Stimulated activated CD8-positive, alpha-beta memory T cell treated with anti-CD3 and anti-CD28 coated beads, Interleukin-15, amount 100 ng/mL, for 48 hours (primary cell): ENCODE results near the gene TUBB4B.
"Not testable (repeated sequence)": the region's sequence is repeated elsewhere in the genome, so short reads cannot be mapped to it uniquely, and the experiment has no call there.

Experiments used
- DNase-seq, 2 donors: peaks; one replicate each; pipeline ENCODE4 v3.0.0-alpha.2; 2020; ENCODE audit warnings: low read depth in 2 of 2

The TUBB4B gene

DNA sequence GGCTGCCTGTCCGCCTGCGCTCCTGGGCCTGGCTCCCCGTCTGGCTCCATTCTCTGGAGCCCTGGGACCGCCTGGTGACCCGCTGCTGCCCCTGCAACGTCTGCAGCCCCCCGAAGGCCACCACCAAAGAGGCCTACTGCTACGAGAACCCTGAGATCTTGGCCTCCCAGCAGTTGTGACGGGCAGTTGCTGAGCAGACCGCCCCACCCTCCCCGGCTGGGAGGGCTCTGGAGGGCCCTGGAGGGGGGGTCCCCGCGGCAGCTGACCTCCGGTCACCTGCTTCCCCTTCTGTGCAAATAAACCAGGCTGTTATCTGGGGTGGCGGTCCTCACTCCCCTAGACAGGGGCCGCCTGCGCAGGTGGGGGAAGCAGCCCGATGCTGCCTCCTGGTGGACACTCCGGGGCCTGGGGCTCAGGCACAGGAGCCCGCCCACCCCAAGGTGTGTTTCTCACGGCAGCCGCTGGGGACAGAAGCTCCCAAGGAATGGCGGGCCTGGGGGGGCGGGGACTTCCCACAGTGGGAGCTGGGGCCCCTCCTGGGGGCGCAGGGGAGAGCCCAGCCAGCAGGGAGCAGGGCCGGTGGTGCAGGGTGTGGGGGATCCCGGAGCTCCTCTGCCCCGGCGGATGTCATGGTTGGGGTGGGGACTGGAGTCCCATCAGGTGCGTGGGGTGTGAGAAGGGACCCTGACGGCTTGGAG, 4.7 kb upstream of the TUBB4B start:
- DNase-seq: peak; percentile 82 to 86

DNA sequence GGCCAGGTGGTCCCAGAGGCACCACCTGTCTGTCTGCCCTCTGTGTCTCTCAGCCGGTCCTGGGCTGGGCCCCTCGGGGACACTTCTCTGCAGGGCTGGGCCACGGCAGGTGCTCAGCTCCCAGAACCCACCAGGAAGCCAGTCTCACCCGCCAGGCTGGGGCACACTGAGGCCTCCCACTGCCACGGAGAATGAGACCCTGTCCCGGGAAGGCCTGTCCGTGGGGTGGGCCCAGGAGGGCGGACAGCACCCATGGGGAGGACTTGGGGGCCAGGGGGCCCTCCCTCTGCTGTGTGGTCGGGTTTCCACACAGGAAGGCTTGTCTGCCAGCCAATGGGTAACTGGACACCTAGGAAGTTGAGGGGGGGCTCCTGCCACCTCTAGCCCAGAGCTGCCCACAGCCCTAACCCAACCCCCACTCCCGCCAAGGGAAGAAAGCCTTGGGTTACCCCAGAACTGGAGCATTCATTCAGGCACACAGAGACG, 4.1 kb upstream of the TUBB4B start:
- no peak for DNase-seq

DNA sequence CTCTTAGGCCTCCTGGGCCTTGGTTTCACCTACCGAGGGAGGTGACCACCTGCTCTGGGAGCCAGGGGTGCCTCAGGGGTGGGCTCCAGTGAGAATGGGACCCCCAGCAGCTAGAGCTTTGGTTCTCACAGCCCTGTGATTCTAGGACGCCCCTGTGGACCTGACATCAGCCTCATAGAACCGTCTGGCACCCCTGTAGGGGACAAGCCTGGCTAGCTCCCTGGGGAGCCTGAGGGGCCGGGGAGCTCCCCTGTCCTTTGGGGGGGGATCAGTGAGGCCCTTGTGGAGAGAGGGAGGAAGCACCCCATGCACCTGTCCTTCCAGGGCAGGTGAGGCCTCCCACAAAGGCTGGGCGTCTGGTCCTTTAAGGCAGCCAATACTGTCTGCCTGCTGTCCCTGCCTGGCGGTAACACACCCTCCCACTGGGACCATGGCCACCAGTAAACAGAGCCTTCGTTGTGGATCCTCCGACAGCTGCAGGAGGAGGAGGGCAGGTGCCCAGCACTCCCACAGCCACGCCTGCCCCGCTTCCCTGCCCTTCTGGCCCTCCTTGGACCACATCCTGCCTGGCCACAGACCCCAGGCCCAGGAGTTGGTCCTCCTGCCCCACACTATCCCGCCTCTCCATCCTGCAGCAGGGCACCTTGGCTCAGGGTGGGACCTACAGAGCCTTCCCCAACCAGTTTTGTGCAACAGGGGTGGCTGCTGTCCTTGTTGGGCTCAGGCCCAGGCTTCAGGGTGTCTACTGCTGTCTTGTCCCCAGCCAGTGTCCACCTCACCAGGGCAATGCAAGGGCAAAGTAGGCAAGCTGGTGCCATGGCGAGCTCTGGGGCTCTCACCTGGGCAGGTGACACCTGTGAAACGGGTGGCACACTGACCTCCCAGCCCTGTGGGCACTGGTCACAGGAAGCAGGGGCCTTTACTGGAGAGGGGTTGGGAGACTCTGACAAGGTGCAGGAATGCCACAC, 3.0 kb upstream of the TUBB4B start:
- no peak for DNase-seq

DNA sequence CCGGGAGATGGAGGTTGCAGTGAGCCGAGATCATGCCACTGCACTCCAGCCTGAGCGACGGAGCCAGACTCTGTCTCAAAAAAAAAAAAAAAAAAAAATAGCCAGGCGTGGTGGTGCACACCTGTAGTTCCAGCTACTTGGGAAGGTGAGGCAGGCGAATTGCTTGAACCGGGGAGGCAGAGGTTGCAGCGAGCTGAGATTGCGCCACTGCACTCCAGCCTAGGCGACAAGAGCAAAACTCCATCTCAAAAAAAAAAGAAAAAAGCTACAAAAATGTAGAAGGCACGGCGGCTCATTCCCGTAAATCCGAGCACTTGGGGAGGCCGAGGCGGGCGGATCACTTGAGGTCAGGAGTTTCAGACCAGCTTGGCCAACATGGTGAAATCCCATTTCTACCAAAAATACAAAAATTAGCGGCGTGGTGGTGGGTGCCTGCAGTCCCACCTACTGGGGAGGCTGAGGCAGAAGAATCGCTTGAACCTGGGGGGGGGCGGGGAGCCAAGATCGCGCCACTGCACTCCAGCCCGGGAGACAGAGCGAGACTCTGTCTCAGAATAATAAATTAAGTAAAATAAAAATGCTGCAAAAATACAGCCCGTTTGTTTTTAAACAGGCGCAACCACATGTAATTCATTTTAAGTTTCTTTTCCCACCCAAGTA, 1.4 kb upstream of the TUBB4B start:
- not testable (repeated sequence) for DNase-seq

DNA sequence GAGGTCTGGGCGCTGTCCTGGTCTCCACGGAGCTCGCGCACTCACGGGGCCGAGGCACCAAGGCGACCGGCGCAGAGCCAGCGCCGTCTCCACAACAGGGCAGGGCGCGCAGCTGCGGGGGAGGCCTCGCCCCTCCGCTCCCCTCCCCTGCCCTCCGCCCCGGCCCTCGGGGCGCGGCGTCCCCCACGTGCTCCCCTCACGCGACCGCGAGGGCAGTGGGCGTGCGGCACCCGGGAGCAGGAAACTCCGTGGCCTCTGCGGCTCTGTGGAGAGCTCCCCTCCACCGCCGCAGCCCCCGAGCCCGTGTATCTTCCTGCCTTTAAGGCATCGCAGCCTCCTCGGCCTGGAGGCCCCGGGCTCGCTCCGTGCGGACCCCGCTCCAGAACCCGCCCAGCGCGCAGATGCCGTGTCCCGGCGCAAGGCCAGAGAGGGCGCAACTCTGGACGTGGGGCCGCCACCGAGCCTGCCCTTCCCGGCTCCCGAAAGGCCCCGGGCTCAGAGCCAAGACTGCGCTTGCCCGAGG, 708 bp upstream of the TUBB4B start:
- peak; percentile 61 to 65 for DNase-seq

DNA sequence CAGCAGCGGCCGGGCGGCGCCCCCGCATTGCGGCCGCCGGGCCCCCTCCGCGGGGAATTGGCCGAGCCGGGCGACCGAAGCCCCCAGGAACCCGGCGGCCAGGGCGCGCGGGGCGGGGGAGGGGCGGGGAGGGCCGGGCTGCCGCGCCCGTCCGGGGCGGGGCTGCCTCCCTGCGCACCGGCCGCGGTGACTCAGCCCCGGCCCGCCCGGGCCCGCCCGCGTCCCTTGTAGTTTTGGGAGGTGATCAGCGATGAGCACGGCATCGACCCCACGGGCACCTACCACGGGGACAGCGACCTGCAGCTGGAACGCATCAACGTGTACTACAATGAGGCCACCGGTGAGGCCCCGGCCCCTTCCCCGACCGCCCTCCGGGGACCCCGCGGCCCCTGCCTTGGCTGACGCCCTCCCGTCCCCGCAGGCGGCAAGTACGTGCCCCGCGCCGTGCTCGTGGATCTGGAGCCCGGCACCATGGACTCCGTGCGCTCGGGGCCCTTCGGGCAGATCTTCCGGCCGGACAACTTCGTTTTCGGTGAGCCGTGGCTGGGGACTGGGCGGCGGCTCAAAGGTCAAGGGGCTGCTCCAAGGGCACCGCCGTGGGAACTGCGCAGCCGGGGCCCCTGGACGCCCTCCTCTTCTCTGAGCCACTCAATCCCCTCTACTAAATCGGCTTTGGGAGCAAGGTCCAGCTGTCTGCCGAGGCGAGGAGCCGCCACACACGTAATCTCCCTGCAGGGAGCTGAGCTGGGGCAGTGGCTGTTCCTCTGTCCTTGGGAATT, 592 bp downstream of the TUBB4B start:
- peak; percentile 56 to 61 for DNase-seq

DNA sequence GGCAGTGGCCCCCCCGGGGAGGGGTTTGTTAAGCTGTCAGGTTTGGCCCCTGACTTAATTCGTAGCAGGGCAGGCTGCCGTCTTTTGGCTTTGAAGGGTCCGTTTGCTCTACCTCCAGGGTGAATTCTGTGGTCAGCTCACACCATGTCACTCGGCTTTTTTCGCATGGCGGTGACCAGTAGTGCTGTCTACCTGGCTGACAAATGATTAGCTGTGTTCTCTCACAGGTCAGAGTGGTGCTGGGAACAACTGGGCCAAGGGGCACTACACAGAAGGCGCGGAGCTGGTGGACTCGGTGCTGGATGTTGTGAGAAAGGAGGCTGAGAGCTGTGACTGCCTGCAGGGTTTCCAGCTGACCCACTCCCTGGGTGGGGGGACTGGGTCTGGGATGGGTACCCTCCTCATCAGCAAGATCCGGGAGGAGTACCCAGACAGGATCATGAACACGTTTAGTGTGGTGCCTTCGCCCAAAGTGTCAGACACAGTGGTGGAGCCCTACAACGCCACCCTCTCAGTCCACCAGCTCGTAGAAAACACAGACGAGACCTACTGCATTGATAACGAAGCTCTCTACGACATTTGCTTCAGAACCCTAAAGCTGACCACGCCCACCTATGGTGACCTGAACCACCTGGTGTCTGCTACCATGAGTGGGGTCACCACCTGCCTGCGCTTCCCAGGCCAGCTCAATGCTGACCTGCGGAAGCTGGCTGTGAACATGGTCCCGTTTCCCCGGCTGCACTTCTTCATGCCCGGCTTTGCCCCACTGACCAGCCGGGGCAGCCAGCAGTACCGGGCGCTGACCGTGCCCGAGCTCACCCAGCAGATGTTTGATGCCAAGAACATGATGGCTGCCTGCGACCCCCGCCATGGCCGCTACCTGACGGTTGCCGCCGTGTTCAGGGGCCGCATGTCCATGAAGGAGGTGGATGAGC, 1.4 kb downstream of the TUBB4B start:
- no peak for DNase-seq

DNA sequence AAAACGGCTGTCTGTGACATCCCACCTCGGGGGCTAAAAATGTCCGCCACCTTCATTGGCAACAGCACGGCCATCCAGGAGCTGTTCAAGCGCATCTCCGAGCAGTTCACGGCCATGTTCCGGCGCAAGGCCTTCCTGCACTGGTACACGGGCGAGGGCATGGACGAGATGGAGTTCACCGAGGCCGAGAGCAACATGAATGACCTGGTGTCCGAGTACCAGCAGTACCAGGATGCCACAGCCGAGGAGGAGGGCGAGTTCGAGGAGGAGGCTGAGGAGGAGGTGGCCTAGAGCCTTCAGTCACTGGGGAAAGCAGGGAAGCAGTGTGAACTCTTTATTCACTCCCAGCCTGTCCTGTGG, 2.2 kb downstream of the TUBB4B start:
- DNase-seq: not testable (repeated sequence)

DNA sequence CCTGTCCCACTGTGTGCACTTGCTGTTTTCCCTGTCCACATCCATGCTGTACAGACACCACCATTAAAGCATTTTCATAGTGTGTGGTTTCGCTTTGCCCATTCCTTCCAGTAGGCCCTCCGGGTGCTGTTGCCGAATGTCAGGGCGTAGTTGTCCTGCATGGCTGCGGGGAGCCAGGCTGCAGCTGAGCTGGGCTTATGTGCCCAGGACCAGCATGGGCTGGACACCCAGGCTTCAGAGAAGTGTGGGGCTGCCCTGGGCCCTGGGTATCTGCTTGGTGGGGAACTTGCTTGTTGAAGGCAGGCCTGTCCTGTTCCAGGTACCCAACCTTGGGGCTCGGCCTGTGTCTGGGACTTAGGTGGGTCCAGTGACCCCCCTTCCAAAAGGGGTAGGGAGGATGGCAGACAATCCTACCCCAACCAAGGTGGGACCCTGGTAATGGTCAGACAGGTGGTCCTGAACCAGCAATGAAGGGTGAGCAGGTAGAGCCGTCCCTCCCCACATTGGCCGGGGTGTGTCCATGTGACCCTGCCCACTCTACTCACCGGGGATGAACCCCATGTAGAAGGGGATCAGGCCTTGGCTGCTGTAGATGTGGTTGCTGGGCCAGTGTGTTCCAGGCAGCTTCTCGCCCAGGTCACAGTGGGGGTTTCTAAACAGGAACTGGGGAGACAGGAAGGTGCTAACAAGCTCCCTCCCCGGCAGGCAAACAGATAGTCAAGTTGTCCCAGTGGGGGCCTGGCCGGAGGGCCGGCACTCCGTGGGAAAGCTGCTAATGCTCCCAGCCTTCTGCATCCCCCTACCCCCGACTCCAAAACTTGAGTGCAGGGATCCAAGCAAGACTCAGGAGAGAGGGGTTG, 2.8 kb downstream of the TUBB4B start:
- DNase-seq: no peak

DNA sequence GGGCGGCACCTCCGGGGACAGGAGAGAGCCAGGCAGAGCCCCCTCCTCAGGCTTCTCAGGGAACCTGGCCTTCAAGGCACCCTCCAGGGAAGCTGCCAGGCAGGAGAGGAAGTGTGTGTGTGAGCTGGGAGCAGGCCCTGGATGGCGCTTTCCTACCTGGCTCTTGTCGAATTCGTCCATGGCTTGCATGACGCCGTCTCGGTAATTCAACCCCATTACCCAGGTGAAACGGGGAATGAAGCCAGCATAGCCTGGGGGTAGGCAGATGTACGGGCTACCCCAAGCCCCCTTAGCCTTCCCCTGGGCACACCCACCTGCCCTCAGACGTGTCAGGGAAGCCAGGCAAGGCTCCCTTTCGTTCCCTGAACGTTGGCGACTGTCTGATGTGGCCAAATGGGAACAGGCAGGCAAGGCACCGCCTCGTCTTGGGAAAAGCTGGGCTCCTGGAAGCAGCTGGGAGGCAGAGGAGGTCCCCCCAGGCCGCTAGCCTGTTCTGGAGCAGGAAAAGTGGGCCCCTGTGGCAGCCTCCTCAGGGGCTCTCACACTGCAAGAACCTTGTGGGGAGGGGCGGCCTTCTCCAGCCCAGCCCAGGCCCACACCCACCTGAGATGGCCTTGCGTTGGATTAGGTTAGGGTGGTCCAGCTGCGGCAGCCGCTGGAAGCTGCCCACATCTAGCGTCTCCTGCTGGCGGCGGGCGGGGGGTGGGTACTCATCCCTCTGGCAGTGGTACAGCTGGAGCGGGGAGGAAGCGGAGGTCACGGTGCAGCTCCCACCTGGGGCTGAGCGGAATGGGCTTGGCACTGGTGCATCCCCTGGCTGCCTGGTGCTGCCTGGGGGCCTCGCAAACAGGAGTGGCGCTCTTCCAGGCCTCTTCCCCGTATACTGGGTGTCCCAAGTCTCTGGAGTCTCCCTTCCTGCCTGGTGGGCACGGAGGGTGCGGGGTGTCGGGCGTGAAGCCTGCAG, 3.7 kb downstream of the TUBB4B start:
- DNase-seq: no peak

DNA sequence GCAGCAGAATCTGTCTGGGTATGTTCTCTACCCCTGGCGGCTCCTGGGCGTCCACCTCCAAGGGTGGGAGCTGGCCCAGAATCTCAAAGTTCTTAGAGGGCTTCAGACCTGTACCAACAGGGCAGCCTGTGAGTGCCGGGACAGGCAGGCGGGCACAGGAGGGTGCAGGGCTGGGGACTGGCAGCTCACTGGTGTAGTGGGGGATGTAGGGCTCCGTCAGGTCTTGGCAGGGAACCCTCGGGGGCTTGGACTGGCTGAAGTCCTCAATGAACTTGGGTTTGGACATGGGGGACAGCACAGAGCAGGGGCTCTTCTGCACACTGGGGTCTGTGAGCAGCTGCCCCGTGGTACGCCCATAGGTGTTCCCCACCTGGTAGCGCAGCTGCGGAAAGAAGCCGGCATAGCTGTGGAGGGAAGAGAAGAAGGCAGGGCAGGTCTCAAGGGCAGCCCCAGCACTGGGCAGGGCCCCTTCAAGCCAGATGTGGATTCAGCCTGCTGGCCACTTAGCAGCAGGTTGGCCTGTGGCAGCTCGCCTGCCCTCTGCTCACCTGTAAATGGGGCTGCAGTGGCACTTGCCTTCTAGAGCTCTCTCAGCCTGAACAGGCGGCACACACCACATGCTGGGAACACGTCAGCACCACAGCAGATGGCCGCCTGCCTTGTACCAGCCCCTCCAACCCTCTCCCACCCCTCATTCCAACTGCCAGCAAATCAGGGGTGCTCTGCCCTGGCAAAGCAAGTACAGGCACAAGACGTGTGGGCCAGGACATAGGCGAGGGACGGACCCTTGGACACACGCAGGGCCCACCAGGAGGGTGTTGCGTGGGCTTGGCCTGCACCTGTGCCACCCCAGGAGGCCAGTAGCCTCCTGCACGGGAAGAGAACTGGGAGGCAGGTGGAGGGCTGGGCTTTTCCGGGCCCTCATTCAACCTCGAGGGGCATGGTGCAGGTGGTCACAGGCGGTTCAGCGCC, 4.6 kb downstream of the TUBB4B start:
- DNase-seq: no peak

DNA sequence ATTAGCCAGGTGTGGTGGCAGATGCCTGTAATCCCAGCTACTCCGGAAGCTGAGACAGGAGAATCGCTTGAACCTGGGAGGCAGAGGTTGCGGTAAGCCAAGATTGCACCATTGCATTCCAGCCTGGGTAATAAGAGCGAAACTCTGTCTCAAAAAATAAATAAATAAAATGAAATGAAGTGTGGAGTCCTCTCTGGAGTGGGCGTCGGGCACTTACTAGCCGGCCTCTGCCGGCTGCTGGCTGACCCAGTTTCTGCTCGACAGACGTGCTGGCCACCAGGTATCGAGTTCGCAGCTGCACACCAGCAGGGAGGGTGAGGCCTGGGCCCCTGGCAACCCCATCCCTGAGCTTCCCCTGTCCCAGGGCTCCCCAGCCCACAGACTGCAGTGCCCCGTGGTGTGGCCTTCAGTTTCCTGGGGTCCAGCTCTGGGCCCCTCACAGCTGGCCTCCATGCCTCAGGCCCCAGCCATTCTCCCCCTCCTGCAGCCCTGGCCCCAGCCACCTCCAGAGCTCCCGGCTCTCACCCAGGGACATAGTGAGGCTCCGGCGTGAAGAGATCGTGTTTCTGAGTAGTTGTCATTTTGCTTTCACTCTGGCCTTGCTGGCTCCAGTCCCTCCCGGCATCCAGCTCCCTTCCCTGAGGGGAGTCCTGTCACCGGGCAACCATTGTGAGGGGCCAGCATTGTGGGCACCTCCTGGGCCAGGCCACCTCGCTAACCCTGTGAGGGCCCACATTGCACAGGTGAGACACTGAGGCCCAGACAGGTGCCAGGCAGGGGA, 6.2 kb downstream of the TUBB4B start:
- DNase-seq: no peak

DNA sequence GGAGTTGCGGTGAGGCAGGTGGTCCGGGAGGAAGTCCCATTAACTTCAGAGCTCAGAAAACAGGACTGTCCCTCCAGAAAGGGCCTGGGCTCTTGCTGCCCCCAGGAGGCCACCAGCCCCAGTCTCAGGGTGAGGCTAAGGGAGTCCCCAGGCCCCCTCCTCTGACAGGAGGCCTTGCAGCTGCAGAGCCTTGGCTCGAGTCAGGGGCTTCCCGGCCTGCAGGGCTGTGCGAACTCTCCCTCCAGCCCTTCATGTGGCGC, 6.8 kb downstream of the TUBB4B start:
- DNase-seq: no peak

DNA sequence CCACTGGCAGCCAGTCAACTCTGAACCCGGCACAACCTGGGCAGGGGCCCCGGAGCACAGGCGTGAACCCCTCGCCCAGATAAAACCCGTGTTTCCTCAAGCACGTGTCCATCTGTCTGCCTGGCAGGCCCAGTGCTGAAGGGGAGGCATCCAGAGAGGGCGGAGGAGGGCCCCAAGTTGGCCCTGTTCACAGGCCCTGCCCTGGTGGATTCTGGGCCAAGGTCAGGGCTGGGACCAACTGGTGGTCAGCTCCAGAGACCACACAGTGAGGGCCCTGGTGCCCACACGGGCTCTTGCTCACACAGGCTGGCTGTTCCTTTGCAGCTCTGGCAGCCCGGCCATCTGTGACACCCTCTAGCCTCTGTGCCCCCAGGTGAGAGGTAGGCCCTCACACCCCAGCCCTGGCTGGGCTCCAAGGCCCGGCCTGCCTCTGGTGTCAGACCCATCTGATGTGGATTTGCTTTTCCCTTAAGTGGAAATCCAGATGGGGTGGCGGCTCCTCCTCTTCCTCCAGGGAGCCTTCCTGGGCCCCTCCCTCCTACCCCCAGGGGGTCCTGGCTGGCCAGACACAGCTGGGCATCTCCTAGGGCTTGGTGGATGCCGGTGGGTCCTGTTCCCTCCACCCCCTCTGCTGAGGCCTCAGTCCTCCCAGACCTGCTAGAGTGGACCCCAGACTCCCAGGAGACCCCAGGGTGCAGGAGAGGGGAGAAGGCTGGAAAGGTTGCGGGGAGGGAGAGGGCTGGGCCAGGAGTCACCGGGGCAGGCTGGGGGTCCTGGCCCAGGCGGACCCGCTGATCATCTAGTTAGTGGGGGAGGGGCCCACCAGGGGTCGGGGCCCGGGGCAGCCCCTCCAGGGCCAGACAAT, 9.5 kb downstream of the TUBB4B start:
- DNase-seq: no peak

DNA sequence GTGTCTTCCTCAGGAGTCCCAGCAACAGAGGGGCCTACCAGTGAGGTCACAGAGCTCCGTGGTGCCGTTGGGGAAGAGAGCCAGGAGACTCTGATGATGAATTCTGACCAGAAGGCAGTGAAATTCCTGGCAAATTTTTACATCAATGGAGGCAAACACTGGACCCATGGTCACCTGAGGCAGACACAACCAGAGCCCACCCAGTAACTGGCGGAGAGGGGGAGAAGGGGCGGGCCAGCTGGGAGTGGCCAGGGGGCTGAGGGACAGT, 10.0 kb downstream of the TUBB4B start, which contains the start of gene STPG3:
Gene STPG3 (plus strand): TSS at position 93 of the 268 bp plus-strand sequence. CDS start 1 bp downstream, at position 94.
- no peak for DNase-seq
